Osteoblast (primary cell): Measurements from ENCODE around the gene SAMD3. TPM values are rescaled to one million over a fixed set of nuclear protein-coding genes. Genes with fewer than 3 reads are reported as not detected.
A peak's percentile ranks its signal among the peaks of the same experiment; 100 is the strongest.
"Not testable (repeated sequence)": the region's sequence is repeated elsewhere in the genome, so short reads cannot be mapped to it uniquely, and the experiment has no call there.

Experiments
- DNase-seq: peaks from one replicate; pipeline ENCODE4 v3.0.0; 2011; ENCODE audit warnings: low spot score, mixed read lengths; ENCODE audit not compliant: insufficient read length; ENCODE audit errors: missing footprints
- H2AFZ ChIP-seq: 2 replicates; pipeline ENCODE4 v1.6.0; 2011; ENCODE audit warnings: mild to moderate bottlenecking, low read length
- H3K27ac ChIP-seq: 2 replicates; pipeline ENCODE4 v1.5.1; 2011; ENCODE audit warnings: mild to moderate bottlenecking, low read depth, low read length, moderate library complexity
- H3K27me3 ChIP-seq: 2 replicates; pipeline ENCODE4 v1.6.0; 2012; ENCODE audit warnings: mild to moderate bottlenecking, control low read depth, inconsistent platforms, low read length, moderate library complexity; ENCODE audit not compliant: insufficient read depth
- H3K36me3 ChIP-seq: 2 replicates; pipeline ENCODE4 v1.5.1; 2011; ENCODE audit warnings: mild to moderate bottlenecking, low read length, control low read depth, moderate library complexity; ENCODE audit not compliant: insufficient read depth
- H3K4me1 ChIP-seq: 2 replicates; pipeline ENCODE4 v1.5.1; 2011; ENCODE audit warnings: mild to moderate bottlenecking, low read length, control low read depth, moderate library complexity; ENCODE audit not compliant: insufficient read depth
- H3K4me2 ChIP-seq: 2 replicates; pipeline ENCODE4 v1.6.0; 2011; ENCODE audit warnings: mild to moderate bottlenecking, low read length; ENCODE audit not compliant: insufficient read depth
- H3K4me3 ChIP-seq: fragments of 200-600 bp; sonication (generic); 3 replicates; pipeline ENCODE4 v1.5.1; 2012; ENCODE audit warnings: mild to moderate bottlenecking, low read length, inconsistent platforms; ENCODE audit not compliant: insufficient read depth
- H3K79me2 ChIP-seq: 2 replicates; pipeline ENCODE4 v1.6.0; 2012; ENCODE audit warnings: mild to moderate bottlenecking, low read length, control low read depth, inconsistent platforms; ENCODE audit not compliant: insufficient read depth
- H3K9me3 ChIP-seq: 2 replicates; pipeline ENCODE4 v1.5.1; 2011; ENCODE audit warnings: low read depth, low read length, control low read depth
- H4K20me1 ChIP-seq: 2 replicates; pipeline ENCODE4 v1.6.0; 2012; ENCODE audit warnings: mild to moderate bottlenecking, low read length, control low read depth; ENCODE audit not compliant: insufficient read depth
- total RNA-seq: library from RNA; depleted of rRNA; stranded (reverse); fragments of >200 nt; gene quantifications from 2 replicates; pipeline ENCODE4 v1.2.3, GENCODE V29; 2012
- TF ChIP-seq, protein P1 (sequence below): IDR thresholded peaks from 2 replicates; pipeline ENCODE4 v1.5.1; 2011; ENCODE audit warnings: mild to moderate bottlenecking, low read depth, low read length, moderate library complexity; ENCODE audit errors: extremely low read depth

Gene SAMD3
- total RNA-seq, 1 donor: 0.72 TPM

GRCh38 chr6:130233330-130233729 is 10.6 kb upstream of the SAMD3 start:
- no peaks in the 10 kb centered on the region for H3K27me3 ChIP-seq
- DNase-seq: no peak
- peak overlapping the region; percentile 31 for H3K4me2 ChIP-seq
- no peaks in the 10 kb centered on the region for H4K20me1 ChIP-seq
- no peaks in the 10 kb centered on the region for H3K36me3 ChIP-seq
- H3K27ac ChIP-seq: no peak overlapping the region
- no peak overlapping the region for H3K4me3 ChIP-seq
- TF ChIP-seq, protein P1, sequence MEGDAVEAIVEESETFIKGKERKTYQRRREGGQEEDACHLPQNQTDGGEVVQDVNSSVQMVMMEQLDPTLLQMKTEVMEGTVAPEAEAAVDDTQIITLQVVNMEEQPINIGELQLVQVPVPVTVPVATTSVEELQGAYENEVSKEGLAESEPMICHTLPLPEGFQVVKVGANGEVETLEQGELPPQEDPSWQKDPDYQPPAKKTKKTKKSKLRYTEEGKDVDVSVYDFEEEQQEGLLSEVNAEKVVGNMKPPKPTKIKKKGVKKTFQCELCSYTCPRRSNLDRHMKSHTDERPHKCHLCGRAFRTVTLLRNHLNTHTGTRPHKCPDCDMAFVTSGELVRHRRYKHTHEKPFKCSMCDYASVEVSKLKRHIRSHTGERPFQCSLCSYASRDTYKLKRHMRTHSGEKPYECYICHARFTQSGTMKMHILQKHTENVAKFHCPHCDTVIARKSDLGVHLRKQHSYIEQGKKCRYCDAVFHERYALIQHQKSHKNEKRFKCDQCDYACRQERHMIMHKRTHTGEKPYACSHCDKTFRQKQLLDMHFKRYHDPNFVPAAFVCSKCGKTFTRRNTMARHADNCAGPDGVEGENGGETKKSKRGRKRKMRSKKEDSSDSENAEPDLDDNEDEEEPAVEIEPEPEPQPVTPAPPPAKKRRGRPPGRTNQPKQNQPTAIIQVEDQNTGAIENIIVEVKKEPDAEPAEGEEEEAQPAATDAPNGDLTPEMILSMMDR: no peak
- no peaks in the 10 kb centered on the region for H3K79me2 ChIP-seq
- H2AFZ ChIP-seq: no peak overlapping the region
- H3K4me1 ChIP-seq: no peaks in the 10 kb centered on the region
- no peaks in the 10 kb centered on the region for H3K9me3 ChIP-seq

- not testable (repeated sequence) for DNase-seq, H3K79me2 ChIP-seq, H3K27ac ChIP-seq, H4K20me1 ChIP-seq, H3K36me3 ChIP-seq, H3K27me3 ChIP-seq, H3K4me2 ChIP-seq, H2AFZ ChIP-seq, H3K4me3 ChIP-seq, H3K4me1 ChIP-seq, H3K9me3 ChIP-seq
These were observed 7.8 kb upstream of the SAMD3 start for GRCh38 chr6:130230531-130230930.

- Histone ChIP-seq H3K4me1 (no peaks in the 10 kb centered on the region), H4K20me1 (no peaks in the 10 kb centered on the region), H3K9me3 (no peaks in the 10 kb centered on the region), H3K4me3 (no peak overlapping the region), H3K27me3 (no peaks in the 10 kb centered on the region), H3K79me2 (no peaks in the 10 kb centered on the region), H2AFZ (no peak overlapping the region), H3K36me3 (no peaks in the 10 kb centered on the region), H3K4me2 (no peak overlapping the region), H3K27ac (no peak overlapping the region)
- TF ChIP-seq, protein P1: no peak
- DNase-seq: no peak
These were observed 6.9 kb upstream of the SAMD3 start for GRCh38 chr6:130229645-130230044.

GRCh38 chr6:130223508-130223907 is 757 bp upstream of the SAMD3 start:
- no peaks in the 10 kb centered on the region for H3K27me3 ChIP-seq
- H3K9me3 ChIP-seq: no peaks in the 10 kb centered on the region
- no peak overlapping the region for H3K27ac ChIP-seq
- DNase-seq: no peak
- H3K79me2 ChIP-seq: no peaks in the 10 kb centered on the region
- H3K4me1 ChIP-seq: no peaks in the 10 kb centered on the region
- no peak overlapping the region for H3K4me3 ChIP-seq
- H2AFZ ChIP-seq: no peak overlapping the region
- H4K20me1 ChIP-seq: no peaks in the 10 kb centered on the region
- TF ChIP-seq, protein P1: no peak
- H3K36me3 ChIP-seq: no peaks in the 10 kb centered on the region
- no peak overlapping the region for H3K4me2 ChIP-seq
